Endodermal cell (in vitro differentiated cells): ENCODE measurements around the gene GRHL1. TPM values are rescaled to one million over a fixed set of nuclear protein-coding genes. Genes with fewer than 3 reads are reported as not detected.

Experiments used
- DNase-seq: peaks from one replicate; pipeline ENCODE4 v3.0.0-alpha.2; 2017
- H3K27ac ChIP-seq: 2 replicates; pipeline ENCODE4 v1.5.1; 2013; ENCODE audit warnings: mild to moderate bottlenecking, low read depth, low read length, moderate library complexity
- H3K27me3 ChIP-seq: 2 replicates; pipeline ENCODE4 v1.6.1; 2013; ENCODE audit warnings: mild to moderate bottlenecking, low read length, moderate library complexity; ENCODE audit not compliant: insufficient read depth, control insufficient read depth, poor library complexity, severe bottlenecking
- H3K36me3 ChIP-seq: 2 replicates; pipeline ENCODE4 v1.7.0; 2013; ENCODE audit warnings: mild to moderate bottlenecking, low read length, moderate library complexity; ENCODE audit not compliant: control insufficient read depth, insufficient read depth
- H3K4me1 ChIP-seq: one replicate; pipeline ENCODE4 v1.7.0; 2013; ENCODE audit warnings: low read length; ENCODE audit not compliant: control insufficient read depth, insufficient read depth
- H3K4me3 ChIP-seq: 2 replicates; pipeline ENCODE4 v1.5.1; 2013; ENCODE audit warnings: mild to moderate bottlenecking, low read length, moderate library complexity
- H3K9ac ChIP-seq: 2 replicates; pipeline ENCODE4 v1.6.1; 2013; ENCODE audit warnings: mild to moderate bottlenecking, low read length, moderate library complexity; ENCODE audit not compliant: poor library complexity, severe bottlenecking; ENCODE audit errors: extremely low read depth
- H3K9me3 ChIP-seq: 2 replicates; pipeline ENCODE4 v1.6.1; 2013; ENCODE audit warnings: mild to moderate bottlenecking, low read length, moderate library complexity; ENCODE audit not compliant: control insufficient read depth
- H3K27ac Mint-ChIP-seq: 2 replicates; pipeline ENCODE4 v1.8.0; 2020; ENCODE audit warnings: mixed read lengths
- H3K27me3 Mint-ChIP-seq: 2 replicates; pipeline ENCODE4 v1.8.0; 2021; ENCODE audit warnings: mild to moderate bottlenecking, mixed read lengths; ENCODE audit not compliant: insufficient read depth
- H3K36me3 Mint-ChIP-seq: 2 replicates; pipeline ENCODE4 v1.8.0; 2020; ENCODE audit warnings: low read depth, mixed read lengths
- H3K4me1 Mint-ChIP-seq: 2 replicates; pipeline ENCODE4 v1.8.0; 2020; ENCODE audit warnings: mixed read lengths
- H3K4me3 Mint-ChIP-seq: 2 replicates; pipeline ENCODE4 v1.8.0; 2020; ENCODE audit warnings: mild to moderate bottlenecking, moderate library complexity, mixed read lengths
- H3K9me3 Mint-ChIP-seq: 2 replicates; pipeline ENCODE4 v1.8.0; 2020; ENCODE audit warnings: mild to moderate bottlenecking, mixed read lengths
- WGBS, 2 experiments: methylation state at CpG; one replicate each; pipeline versions ENCODE4 v1.1.5 to v1.1.7; 2013; ENCODE audit warnings: missing lambda C conversion rate in 2 of 2, mixed read lengths in 1 of 2; ENCODE audit not compliant: insufficient coverage in 1 of 2, insufficient read length in 1 of 2; 5-methylcytosine and 5-hydroxymethylcytosine counted together
- total RNA-seq, 2 donors: library from RNA; stranded (reverse); fragmentation: NEBNext Ultra II Directional in 1 of 2; extraction: Animal tissue kit (Norgen Biotek cat#: 25700) in 1 of 2; gene quantifications; 2 replicates in 1 of 2; 3 replicates in 1 of 2; pipeline ENCODE4 v1.2.1, GENCODE V29; 2021
- TF ChIP-seq, protein P1 (sequence below): fragments of 200-600 bp; sonication (generic); conservative IDR thresholded peaks from 2 replicates; pipeline ENCODE4 v1.5.0; 2021; ENCODE audit warnings: antibody characterized with exemption, mild to moderate bottlenecking

The GRHL1 gene
- total RNA-seq, 2 donors from 2014 or later, result 2.7 to 2.9 TPM

DNA sequence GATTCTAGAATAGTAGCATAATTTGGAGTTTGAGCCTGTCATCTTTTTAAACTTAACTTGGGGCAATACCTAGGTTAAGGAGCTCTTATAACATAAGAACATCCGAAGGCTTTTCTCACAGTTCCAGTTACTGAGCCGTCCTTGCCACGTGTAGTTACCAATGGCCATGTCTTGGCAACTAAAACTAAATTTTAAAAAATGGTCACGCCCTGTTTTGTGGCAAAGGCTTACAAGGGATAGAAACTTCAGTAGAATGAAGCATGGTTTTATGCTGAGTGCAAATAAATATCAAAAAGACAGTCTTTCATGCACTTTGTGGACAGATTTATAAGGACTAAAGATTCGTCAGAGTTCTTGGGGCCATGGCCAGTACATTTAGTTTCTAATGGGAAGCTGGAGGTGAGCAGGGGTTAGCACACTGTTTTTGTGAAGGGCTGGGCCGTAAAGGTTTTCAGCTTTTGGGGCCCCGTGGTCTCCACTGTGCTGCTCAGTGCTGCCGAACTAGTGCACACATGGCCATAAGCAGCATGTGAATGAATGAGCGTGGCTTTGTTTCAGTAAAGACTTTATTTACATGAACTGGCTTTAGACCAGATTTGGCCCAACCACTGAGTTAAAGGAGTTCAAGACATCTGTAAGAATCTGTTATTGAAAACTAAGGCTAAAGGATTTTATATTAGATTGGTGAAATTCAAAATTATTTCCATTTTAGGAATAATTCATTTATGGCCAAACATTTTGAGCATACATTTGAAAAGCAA, 41.1 kb downstream of the GRHL1 start:
- DNase-seq, result no peak
- H3K4me1 Mint-ChIP-seq, result no peaks in the 10 kb centered on the region
- no peaks in the 10 kb centered on the region for H3K9me3 ChIP-seq
- H3K9me3 Mint-ChIP-seq, result no peaks in the 10 kb centered on the region
- no peak overlapping the region for H3K27ac Mint-ChIP-seq
- no peaks in the 10 kb centered on the region for H3K27me3 Mint-ChIP-seq
- H3K4me3 ChIP-seq, result no peak overlapping the region
- no peak overlapping the region for H3K27ac ChIP-seq
- H3K4me1 ChIP-seq, result no peaks in the 10 kb centered on the region
- H3K9ac ChIP-seq, result no peak overlapping the region
- no peaks in the 10 kb centered on the region for H3K36me3 Mint-ChIP-seq
- H3K36me3 ChIP-seq, result no peaks in the 10 kb centered on the region
- no peak overlapping the region for H3K4me3 Mint-ChIP-seq
- TF ChIP-seq, protein P1, sequence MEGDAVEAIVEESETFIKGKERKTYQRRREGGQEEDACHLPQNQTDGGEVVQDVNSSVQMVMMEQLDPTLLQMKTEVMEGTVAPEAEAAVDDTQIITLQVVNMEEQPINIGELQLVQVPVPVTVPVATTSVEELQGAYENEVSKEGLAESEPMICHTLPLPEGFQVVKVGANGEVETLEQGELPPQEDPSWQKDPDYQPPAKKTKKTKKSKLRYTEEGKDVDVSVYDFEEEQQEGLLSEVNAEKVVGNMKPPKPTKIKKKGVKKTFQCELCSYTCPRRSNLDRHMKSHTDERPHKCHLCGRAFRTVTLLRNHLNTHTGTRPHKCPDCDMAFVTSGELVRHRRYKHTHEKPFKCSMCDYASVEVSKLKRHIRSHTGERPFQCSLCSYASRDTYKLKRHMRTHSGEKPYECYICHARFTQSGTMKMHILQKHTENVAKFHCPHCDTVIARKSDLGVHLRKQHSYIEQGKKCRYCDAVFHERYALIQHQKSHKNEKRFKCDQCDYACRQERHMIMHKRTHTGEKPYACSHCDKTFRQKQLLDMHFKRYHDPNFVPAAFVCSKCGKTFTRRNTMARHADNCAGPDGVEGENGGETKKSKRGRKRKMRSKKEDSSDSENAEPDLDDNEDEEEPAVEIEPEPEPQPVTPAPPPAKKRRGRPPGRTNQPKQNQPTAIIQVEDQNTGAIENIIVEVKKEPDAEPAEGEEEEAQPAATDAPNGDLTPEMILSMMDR, result no peak
- WGBS, 2 experiments, result 94 to 95% methylated on average over 9 of the region's 9 CpGs
- H3K27me3 ChIP-seq, result no peaks in the 10 kb centered on the region

DNA sequence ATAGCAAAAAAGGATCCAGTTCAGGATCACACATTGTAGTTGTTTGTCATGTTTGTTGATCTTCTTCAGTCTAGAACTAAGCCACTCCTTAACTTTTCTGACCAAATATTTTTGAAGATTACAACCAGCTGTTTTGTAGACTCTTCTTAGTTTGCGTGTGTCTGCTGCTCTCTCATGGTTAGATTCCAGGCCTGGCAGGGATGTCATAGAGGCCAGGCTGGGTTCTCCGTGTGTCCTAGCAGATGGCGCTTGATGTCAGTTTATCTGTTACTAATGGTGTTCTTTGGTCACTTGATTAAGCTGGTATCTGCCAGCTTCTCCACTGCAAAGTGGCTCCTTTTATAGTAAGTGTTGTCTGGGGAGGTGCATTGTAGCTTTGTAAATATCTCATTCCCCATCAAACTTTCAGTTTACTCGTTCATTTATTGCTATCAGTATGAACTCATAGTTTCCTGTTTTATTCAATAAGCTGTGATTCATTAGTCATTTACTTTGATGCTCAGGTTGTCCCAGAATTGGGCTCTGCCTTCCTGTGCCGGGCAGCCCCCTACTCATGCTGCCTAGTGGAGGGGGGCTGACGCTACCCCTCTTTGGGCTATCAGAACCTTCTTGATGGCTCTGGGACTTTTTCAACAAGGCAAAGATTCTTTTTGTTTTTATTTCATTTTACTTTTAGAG, 42.1 kb downstream of the GRHL1 start:
- H3K4me1 ChIP-seq, result no peaks in the 10 kb centered on the region
- 93 to 100% methylated on average over 3 to 6 of the region's 6 CpGs for WGBS, 2 experiments
- H3K9ac ChIP-seq, result no peak overlapping the region
- no peaks in the 10 kb centered on the region for H3K9me3 ChIP-seq
- H3K36me3 ChIP-seq, result no peaks in the 10 kb centered on the region
- no peak overlapping the region for H3K27ac Mint-ChIP-seq
- no peaks in the 10 kb centered on the region for H3K27me3 ChIP-seq
- no peak overlapping the region for H3K4me3 ChIP-seq
- no peaks in the 10 kb centered on the region for H3K9me3 Mint-ChIP-seq
- TF ChIP-seq, protein P1, result no peak
- H3K36me3 Mint-ChIP-seq, result no peaks in the 10 kb centered on the region
- no peak overlapping the region for H3K27ac ChIP-seq
- no peaks in the 10 kb centered on the region for H3K4me1 Mint-ChIP-seq
- DNase-seq, result no peak
- no peaks in the 10 kb centered on the region for H3K27me3 Mint-ChIP-seq
- H3K4me3 Mint-ChIP-seq, result no peak overlapping the region

GRCh38 chr2:9994462-9994861, 43.0 kb downstream of the GRHL1 start:
- Mint-ChIP-seq H3K27me3 (no peaks in the 10 kb centered on the region), H3K4me1 (no peaks in the 10 kb centered on the region), H3K36me3 (no peaks in the 10 kb centered on the region), H3K4me3 (no peak overlapping the region), H3K27ac (no peak overlapping the region), H3K9me3 (no peaks in the 10 kb centered on the region)
- no peaks in the 10 kb centered on the region for H3K36me3 ChIP-seq
- no peaks in the 10 kb centered on the region for H3K4me1 ChIP-seq
- no peaks in the 10 kb centered on the region for H3K27me3 ChIP-seq
- H3K27ac ChIP-seq, result no peak overlapping the region
- no peak overlapping the region for H3K9ac ChIP-seq
- TF ChIP-seq, protein P1, result peak; percentile 28
- no peaks in the 10 kb centered on the region for H3K9me3 ChIP-seq
- no peak overlapping the region for H3K4me3 ChIP-seq
- DNase-seq, result no peak
- 95% methylated on average over 9 to 11 of the region's 11 CpGs for WGBS, 2 experiments
